GM10847 (cell line): Measurements from ENCODE around the gene CACNA1C.

Source experiments
- POLR2A ChIP-seq: IDR thresholded peaks from 2 replicates; pipeline ENCODE4 v1.6.1; 2011; ENCODE audit not compliant: insufficient read length; ENCODE audit errors: extremely low read depth

CACNA1C gene

DNA sequence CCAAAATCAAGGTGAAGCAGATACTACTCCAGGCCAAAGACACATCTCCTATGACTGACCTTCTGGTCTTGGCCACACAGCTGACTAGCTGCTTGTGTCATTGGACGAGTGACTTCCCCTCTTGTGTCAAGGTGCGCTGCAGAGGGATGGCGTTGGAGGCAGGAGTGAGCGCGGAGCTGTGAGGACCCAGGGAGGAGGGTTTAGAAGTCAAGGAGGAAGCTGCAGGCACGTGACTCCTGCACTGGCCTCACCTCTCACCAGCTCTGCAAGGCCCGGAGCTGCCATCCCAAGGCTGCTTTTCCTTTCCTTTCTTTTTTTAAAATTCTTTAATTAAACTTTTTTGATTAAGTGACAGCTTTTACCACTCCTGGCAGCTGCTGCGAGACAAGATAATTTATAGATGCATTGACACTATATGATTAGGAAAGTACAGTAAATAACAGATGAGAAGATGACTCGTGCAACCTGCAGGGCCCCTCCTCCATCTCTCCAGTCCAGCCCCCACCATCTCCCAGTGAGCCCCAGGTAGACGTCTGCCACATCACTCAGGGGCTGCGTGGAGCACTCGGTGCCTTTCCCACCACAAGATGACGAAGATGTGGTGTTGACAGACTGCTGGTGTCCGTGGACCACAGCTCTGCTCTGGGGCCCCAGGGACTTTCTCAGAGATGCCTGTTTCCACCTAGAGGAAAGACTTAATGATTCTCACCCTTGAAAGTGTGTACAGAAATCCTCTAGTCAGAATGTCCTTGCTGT lies 350.6 kb downstream of the CACNA1C start:
- TF ChIP-seq POLR2A: no peak

DNA sequence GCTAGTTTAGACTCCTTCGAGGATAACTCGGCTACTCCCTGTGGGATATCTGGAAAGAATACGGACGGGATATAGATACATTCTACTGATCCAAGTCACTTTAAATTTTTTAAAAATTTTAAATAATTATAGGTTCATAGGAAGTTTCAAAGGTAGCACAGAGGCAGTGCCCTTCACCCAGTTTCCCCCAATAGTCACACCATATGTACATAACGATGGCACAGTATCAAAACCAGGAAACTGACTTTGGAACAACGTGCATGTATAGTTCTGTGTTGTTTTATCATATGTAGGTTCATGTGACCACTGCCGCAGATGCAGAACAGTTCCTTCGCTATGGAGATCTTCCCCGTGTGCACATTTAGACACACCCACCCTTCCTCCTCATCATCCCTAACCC lies 352.3 kb downstream of the CACNA1C start:
- no peak for TF ChIP-seq POLR2A

GRCh38 chr12:2406903-2407302 lies 354.1 kb downstream of the CACNA1C start:
- no peak for TF ChIP-seq POLR2A

DNA sequence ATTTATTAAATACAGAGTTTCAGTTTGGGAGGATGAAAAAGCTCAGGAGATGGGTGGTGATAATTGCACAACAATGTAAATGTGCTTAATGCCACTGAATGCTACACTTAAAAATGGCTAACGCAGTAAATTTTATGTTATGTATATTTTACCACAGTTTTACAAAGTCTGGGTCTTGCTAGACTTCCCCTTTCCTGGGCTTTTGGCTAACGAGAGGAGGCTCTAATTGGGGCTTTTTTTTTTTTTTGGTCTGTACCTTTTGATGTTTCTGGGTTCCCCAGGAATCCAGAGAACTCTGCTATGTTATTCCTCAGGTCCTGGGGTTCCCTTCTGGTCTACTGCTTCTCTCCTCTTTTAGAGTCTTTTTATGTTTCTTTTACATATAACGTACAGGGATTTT lies 355.5 kb downstream of the CACNA1C start:
- no peak for TF ChIP-seq POLR2A

DNA sequence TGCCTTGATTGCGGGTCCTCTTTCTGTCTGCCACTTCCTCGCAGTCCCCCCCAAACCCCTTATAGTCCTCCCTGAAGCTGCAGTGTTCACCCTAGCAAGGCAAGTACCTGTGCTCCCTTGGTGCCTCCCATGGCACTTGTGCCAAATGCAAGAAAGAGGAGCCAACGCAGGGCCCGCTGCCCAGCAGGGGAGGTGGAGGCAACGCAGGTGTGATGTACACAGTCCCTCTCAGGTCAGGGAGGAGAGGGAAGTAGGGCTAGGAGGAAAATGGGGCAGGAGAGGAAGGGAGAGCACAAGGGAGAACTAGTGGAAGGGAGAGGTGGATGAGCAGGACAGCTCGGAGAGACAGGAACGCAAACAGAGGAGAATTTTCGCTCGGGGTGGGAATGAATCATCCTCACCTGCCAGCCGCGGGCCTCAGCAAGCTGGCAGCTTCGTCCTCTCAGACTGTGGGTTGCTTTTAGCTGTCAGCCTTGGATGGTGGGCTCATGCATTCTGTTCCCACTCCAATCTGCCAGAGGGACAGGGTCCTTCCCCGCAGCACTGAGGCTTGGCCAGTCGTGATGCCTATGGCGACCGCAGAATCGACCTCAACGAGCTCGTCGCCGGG lies 357.0 kb downstream of the CACNA1C start:
- TF ChIP-seq POLR2A: no peak

- no peak for TF ChIP-seq POLR2A
These were observed 357.7 kb downstream of the CACNA1C start for GRCh38 chr12:2410496-2410895.

DNA sequence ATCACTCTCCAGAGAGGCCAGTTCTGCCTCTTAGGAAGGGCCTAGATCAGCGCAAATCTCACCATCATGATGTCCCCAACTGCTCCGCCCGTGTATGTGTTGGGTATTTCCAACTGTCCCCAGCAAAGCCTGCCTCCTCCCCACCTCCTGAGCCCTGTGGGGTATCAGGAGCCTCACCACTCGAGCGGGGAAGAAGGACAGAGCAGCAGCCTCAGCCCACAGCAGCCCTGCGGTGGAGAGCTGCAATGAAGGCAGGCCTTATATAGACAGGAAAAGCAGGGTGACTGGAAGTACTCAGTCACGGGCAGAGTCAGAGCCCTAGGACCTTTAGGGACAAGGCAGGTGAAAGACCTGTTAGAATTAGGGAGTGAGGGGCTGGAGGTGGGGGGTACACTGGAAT lies 358.2 kb downstream of the CACNA1C start:
- no peak for TF ChIP-seq POLR2A

DNA sequence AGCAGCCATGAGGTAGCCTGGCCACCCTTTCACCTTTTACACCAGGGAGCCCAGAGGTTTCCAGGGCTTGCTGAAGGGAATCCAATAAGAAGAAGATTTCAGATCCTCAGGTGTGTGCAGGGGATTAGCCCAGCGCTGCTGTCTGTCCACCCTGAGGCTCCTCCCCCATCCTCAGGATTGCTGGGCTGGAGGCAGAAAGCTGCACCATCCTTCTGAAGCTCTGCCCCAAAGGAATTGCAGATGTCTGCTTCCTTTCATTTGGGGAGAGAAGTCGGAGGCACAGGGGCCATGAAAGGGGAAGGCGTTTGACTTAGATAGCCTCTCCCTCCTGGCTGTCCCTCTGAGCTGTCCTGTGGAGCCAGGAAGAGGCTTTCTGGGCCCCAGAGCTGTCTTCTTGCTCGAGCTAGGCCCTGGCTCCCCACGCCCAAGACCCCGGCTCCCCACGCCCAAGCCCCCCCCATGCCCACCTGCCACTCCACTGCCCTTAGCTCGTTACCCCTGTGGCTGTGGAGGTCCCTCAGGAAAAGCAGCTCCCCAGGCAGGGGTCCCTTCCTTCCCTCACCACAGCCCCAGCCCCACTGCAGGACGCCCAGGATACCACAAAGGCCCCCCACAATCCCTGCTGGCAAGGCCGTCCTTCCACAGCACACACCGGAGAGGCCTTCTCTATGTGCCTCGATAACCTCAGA lies 359.0 kb downstream of the CACNA1C start:
- TF ChIP-seq POLR2A: no peak

- no peak for TF ChIP-seq POLR2A
These were observed 359.5 kb downstream of the CACNA1C start for GRCh38 chr12:2412305-2412643.

- no peak for TF ChIP-seq POLR2A
These were observed 360.5 kb downstream of the CACNA1C start for GRCh38 chr12:2413301-2413700.

DNA sequence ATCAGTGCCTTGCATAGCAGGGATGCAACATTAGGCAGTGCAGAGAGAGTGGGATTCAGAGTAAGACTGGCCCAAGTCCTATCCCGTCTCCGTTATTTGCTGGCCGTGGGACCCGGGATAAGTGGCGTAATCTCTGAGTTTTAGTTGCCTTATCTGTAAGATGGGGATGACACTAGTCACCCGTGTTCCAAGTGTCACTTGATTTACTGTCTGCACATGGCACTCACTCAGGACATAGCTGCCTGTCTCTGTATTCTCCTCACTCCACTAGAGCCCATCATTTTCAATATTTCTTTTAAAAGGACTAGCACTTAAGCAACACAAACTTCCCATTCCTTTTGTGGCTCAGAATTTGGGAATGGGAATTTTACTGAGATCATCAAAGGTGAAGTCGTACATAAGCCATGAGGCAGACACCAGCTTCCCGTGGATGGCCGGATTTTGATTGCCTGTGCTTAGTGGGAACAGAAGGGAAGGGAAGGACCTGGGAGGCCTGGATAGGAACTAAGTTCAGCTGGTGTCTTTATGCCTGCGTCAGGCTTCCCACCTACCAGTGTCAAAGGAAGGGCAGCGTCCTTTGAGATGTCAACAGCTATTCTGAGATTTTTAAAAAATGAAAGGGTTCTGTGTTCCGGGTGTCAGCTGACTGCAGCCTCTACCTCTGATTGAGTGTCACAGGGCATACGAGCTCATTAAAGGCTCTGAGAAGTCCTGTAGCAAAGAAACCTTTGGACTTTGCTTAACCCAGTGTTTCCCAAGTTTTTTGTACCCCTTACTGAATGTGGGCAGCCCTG lies 361.4 kb downstream of the CACNA1C start:
- no peak for TF ChIP-seq POLR2A

- TF ChIP-seq POLR2A: no peak
These were observed 362.2 kb downstream of the CACNA1C start for GRCh38 chr12:2414810-2415567.

DNA sequence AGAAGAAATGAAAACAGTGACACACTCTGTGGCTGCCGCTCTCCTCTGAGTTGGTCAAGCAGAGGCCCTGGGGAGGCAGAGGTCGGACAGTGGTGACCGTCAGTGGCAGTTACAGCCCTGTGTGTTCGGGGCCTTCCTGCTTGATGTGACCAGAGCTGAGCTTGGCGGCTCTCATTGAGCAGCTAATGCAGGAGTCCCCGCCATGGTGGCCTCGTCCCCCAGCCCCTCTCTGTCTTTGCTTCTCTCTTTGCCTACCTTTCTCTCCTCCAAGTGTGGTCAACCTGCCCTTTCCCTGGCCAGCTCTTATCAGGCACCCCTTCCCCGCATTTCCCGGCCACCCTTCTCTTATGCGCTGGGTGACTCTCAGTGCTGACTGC lies 362.8 kb downstream of the CACNA1C start:
- TF ChIP-seq POLR2A: no peak

DNA sequence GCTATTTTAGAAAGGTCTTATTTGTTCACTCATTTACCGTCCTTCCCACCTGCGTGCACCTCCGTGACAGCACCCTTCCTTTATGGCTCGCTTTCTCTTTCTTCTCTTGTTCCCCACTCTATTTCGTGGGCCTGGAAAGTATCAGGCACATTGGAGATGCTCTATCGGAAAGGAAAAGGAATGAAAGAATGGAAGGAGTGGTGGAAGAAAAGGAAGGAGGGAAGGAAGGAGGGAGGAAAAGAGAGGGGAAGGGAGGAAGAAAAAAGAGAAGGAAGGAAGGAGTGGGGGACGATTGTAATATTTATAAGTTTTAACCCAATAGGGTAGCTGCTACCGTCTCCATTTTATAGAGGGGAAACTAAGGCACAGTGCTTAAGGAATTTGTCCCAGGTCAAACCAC lies 363.4 kb downstream of the CACNA1C start:
- TF ChIP-seq POLR2A: no peak

DNA sequence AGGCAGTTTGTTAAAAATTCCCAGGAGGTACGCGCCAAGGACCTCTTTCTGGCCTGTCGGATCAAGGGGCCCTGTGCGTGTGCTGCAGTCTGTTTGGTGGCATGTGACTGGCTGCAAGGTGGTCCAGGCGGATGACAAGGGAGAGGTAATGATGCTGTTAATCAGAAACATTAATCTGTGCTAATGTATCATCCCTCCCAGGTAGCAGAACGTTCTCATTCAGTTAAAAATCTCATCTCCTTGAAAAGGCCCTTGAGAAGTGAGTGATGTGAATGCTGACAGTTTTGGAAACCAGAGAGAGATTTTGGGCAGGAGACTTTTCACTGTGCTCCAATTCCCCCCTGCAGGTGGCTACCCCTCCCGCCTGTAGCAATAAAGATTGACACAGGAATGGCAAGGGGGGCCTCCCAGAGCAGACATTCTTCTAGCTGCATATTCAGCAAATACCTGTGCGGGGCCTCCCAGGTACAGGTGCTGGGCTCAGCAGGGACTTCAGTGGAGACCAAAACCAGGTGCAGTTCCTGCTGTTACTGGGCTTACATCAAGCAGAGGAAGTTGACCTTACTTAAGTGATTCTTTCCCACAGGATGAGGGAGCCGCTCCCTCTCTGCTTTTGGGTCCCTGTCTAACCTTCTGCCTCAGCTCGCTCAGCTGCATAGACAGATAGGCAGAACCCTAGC lies 364.8 kb downstream of the CACNA1C start:
- TF ChIP-seq POLR2A: no peak

DNA sequence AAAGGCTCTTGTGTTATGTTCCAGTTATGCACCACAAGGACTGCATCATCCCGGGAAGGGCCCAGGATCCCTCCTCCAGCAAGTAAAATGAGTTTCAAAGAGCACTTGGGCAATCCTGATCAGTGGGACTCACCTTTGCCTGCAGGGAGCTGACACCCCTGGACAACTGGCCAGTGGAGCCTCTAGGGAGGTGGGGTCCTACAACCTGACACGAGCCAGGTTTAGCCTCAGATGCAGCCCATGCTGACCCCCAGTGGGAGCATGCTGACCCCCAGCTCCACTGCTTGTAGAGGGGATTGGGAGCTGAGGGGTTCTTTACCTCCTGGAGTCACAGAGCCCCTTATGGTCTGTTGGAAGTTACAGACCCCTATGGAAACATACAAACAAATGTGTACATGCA lies 365.8 kb downstream of the CACNA1C start:
- no peak for TF ChIP-seq POLR2A
